HG02981 (cell line): ENCODE measurements around the gene RAB11FIP3.

ENCODE experiments used
- ATAC-seq: cut with Tn5 transposase; IDR thresholded peaks from one replicate; pipeline ENCODE4 v1.9.1; 2021; ENCODE audit warnings: mild to moderate bottlenecking, moderate library complexity; ENCODE audit not compliant: unreplicated experiment

The RAB11FIP3 gene

DNA sequence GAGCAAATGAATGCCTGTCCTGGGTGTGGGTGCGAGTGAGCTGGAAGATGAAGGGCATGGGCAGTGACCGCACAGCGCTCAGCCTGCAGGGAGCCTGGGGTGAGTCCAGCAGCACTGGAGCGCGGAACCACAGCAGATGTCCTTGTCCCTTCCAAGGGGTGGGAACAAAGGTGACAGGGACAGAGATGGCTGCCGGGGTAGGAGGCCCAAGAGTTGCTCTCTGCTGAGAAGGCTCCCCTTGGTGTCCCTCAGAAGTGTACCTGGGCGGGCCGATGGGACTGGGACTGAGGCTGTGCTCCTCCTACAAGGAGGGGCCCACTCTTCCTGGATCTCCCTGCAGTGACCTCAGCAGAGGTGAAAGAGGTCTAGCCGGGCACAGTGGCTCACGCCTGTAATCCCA is 36.1 kb upstream of the RAB11FIP3 start:
- ATAC-seq, result no peak

DNA sequence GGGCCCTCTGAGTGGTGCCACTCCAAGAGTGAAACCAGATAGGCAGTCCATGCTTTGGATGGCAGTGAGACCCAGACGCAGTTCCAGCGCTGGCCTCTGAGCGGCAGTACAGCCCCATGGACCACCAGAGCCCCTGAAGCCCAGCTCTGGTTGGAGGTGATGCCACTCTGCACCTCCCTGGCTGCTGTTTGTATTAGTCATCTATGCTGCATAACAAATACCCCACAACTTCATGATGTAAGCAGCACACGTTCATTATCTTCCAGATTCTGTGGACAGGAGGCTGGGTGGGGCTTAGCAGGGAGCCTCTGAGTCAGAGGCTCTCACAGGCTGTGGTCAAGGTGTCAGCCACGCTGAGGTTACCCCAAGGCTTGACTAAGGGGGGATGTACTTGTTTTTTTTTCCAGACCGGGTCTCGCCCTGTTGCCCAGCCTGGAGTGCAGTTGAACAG is 33.5 kb upstream of the RAB11FIP3 start:
- no peak for ATAC-seq

DNA sequence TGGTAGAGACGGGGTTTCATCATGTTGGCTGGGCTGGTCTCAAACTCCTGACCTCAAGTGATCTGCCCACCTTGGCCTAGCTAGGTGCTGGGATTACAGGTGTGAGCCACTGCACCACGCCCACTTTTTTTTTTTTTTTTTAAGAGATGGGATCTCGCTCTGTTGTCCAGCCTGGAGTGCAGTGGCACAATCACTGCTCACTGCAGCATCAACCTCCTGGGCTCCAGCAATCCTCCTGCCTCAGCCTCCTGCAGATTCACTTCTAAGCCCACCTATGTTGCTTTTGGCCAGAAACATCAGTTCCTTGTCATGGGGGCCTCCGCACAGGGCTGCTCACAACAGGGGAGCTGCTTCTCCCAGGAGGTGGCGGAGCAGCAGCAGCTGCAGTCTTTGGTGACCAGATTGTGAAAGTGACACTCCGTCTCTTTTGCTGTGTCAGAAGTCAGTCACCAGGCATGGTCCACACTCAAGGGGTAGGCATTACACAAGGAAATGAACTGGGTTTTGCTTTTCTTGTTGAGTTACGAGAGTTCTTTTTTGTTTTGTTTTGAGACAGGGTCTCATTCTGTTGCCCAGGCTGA is 32.9 kb upstream of the RAB11FIP3 start:
- ATAC-seq, result no peak

DNA sequence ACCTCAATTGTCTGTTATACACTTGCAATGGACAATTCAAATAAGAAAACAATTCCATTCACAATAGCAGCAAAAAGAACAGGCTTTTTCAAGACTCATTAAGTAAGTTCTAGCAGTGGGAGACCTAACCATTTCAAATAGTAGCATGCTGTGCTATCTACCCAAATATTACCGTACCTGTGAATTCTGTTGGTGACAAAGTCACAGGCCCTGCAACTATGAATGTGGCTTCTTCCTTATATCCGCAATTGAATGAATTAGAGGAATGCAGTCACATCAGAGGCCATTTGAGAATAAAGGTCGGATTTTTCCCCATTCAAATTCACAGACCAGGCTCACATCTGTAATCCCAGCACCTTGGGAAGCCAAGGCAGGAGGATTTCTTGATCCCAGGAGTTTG is 29.2 kb upstream of the RAB11FIP3 start:
- ATAC-seq, result no peak

DNA sequence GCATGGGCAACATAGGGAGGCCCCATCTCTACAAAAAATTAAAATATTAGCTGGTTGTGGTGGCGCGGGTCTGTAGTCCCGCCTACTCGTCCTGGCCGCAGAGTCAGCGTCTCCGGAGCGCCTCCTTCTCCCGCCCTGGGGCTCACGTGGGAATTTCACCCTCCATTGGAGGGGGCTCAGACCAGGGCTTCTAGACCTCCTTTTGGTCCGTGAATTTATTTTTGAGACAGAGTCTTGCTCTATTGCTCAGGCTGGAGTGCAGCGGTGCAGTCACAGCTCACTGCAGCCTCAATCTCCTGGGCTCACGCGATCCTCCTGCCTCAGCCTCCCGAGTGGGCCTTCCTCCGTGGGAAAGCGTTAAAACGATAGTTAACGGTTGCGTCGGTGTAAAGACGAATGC is 28.8 kb upstream of the RAB11FIP3 start:
- no peak for ATAC-seq

DNA sequence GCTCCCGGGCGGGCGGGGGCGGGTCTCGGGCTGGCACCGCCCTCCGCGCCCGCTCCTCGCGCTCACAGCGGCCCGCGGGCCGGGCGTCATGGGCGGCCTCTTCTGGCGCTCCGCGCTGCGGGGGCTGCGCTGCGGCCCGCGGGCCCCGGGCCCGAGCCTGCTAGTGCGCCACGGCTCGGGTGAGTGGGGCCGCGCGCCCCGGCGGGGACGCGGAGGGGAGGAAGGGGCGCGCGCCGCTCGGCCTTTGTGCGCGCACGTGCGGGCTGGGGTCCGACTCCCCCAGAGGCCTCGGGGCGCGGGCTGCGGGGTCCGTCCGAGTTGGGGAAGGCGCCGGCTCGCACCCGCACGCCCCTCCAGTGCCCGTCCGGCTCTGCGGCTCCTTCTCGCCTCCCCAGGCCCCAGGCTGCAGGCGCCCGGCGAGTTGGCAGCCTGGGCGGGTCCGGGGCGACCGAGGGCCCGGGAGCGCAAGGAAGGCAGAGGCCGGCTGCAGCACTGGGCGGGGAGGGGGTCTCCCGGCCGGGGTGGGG is 28.3 kb upstream of the RAB11FIP3 start, which contains the start of gene NME4:
Gene NME4, plus strand, starts transcription at position 65 of the 527 bp plus-strand sequence. Its CDS starts 24 bp downstream, at position 89.
- ATAC-seq, result no peak

DNA sequence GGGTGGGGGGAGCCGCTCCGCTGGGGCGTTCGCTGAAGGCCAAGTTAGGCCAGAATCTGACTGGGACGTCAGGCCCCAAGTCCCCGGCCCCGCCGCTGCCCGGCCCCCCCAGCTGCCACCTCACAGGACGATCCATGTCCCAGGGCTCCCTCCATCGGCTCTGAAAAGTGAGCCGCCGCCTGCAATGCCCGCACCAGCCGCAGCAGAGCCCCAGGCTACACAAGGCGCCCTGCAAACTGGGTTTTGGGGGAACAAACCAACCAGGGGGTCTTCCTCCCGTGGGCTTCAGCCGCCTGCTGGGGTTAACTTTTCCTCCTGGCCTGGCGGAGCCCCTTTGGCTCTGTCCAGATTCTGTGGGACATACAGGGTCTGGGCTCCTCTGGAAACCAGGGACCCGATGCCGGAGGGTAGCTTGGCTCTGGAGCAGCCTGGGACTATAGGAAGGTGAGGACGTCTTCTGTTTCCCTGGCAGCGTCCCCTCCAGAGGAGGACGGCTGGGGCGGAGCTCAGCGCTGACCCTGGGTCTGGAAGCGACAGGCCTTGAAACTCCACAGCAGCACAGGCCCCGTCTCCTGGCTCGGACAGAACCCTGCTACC is 27.6 kb upstream of the RAB11FIP3 start:
- ATAC-seq, result no peak

DNA sequence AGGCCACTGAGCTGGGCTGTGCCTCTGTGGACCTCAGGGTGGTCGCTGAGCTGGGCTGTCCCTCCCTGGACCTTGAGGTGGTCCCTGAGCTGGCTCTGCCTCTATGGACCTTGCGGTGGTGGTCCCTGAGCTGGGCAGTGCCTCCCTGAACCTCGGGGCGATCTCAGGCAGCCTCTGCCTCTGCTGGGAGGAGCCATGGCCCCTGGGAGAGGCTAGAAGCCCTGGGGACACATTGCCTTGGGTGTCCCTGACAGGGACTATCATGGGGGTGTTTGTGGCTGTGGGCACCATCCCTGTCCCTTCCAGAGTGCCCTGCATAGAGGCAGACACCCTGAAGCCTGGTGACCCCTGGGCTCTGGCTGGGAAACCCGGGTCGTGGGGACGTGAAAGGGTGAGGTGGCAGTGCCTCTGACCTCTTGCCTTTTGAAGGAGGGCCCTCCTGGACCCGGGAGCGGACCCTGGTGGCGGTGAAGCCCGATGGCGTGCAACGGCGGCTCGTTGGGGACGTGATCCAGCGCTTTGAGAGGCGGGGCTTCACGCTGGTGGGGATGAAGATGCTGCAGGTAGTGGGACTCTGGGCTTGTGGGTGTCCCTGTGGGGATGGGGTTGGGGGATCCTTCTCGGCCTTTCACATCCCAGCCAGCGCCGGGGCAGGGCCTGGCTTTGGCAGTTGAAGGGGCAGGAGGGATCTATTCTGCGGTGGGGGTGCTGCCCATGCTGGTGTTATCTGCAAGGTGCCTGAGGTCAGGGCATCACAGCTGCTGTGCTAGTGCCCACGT is 26.7 kb upstream of the RAB11FIP3 start:
- no peak for ATAC-seq

DNA sequence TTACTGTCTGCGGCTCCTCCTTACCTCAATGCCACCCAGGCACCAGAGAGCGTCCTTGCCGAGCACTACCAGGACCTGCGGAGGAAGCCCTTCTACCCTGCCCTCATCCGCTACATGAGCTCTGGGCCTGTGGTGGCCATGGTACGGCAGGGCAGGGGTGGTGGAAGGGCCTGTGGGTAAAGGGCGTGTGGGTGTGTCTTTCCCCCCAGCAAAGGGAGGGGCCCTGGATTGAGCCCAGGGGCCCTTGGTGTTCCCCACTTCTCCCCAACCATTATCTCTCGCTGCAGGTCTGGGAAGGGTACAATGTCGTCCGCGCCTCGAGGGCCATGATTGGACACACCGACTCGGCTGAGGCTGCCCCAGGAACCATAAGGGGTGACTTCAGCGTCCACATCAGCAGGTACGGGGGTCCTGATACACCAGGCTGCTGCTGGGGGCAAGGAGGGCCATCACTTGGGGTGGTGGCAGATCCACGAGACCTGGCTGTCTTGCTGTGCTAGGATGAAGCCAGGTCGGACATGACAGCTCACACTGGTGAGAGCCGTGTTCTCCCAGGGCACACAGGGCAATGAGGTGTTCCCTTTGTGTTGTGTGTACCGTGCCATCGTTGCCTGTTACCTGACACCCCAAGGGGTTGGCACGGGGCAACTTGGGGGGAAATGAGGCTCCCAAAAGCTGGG is 26.0 kb upstream of the RAB11FIP3 start:
- no peak for ATAC-seq

DNA sequence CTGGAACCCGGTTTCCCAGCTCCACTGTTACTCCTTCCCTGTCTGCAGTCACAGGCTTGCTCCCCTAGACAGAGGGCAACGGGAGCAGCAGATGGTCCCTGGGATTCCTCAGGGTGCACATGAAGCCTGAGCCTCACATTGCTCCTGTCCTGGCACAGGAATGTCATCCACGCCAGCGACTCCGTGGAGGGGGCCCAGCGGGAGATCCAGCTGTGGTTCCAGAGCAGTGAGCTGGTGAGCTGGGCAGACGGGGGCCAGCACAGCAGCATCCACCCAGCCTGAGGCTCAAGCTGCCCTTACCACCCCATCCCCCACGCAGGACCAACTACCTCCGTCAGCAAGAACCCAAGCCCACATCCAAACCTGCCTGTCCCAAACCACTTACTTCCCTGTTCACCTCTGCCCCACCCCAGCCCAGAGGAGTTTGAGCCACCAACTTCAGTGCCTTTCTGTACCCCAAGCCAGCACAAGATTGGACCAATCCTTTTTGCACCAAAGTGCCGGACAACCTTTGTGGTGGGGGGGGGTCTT is 25.3 kb upstream of the RAB11FIP3 start:
- no peak for ATAC-seq

DNA sequence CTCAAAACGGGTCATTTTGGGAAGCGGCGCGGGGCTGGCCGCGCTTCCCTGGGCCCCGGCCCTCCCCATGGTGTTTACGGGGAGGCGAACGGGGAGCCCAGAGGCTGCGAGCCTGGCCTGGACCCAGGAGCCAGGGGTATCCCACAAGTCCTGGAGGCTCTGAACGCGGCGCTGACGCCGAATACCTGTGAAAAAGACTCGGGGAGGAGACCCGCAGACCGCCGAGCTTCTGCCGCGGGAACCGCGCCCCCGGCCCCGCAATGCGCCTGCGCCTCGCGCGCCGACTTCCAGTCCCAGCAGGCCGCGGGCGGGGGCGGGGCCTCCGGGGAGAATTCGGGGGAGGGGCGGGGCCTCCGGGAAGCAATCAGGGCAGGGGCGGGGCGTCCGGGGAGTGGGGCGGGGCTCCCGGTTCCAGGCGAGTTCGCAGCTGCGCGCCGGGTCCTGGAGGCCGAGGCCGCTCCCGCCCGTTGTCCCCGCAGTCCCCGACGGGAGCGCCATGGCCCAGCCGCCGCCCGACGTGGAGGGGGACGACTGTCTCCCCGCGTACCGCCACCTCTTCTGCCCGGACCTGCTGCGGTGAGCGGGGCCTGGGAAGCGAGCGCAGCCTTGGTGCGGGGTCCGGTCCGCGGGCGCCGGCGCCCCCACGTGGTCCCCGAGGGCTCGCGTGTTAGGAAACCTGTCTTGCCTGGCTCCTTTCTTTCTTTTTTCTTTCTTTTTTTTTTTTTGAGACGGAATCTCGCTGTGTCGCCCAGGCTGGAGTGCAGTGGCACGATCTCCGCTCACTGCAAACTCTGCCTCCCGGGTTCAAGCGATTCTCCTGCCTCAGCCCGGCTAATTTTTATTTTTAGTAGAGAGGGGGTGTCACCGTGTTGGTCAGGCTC is 23.7 kb upstream of the RAB11FIP3 start, which contains the start of gene DECR2:
Gene DECR2, plus strand, starts transcription at position 418 of the 881 bp plus-strand sequence. Its CDS starts 79 bp downstream, at position 497.
- peak; percentile 53 for ATAC-seq

DNA sequence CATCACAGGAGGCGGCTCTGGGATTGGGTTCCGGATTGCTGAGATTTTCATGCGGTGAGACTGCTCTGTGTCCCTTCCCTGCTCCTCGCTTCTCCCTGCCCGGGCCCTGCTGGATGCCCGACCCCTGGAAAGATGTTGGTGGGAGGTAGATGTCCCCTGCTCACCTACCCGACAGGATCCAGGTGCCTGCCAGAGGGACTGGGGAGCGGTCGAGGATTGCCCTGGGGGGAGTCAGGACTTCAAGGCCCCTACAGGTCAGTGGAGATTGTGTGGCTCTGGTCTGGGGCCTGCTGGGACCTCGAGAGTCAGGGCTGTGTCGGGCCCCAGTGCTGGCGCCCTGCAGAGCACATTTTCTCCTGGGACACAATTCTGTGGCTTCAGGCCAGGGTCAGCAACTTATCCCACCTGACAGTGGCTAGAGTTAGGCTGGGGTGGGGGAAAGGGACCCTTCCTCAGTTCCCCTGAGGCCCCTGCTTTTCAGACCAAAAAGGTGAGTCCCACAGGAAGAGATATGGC is 20.4 kb upstream of the RAB11FIP3 start:
- ATAC-seq, result no peak

DNA sequence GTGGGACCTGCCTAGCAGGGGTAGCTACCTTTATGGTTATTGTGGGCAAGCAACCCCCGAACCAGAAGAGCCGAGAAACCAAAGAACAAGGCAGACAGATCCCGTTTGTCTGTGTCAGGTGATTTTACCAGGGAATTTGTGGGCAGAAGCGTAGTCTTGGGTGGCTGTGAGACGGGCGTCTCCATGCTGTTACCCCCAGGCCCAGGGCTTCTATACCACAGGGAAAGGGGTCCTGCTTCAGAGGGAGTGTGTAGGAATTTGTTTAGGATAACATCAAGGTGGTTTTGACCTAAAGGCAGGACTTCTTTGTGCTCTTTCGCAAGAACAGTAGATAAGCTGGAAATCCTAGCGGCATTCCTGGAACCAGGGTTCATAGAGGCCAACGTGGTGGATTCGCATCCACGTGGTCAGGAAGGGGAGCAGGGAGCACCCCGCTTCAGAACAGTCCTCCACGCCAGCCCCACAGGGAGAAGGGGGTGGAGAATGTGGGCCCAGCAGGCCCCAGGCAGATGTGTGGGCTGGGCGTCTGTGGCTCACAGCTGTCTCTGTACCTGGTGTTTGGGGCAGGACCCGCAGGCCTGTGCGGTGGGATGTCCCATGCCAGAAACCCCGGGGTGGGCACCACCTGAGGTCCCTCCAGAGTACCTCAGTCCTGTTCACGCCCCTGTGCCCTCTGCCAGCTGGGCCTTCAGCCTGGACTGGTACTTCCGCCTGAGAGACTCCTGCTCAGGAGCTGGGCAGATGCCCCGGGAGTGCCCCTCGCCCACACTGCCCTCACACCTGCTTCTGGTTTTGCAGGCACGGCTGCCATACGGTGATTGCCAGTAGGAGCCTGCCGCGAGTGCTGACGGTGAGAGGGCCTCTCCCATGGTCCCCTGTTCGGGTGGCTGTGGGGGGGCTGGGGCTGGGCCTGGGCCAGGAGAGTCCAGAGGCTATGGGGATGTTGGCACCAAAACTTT is 19.6 kb upstream of the RAB11FIP3 start:
- ATAC-seq, result no peak

DNA sequence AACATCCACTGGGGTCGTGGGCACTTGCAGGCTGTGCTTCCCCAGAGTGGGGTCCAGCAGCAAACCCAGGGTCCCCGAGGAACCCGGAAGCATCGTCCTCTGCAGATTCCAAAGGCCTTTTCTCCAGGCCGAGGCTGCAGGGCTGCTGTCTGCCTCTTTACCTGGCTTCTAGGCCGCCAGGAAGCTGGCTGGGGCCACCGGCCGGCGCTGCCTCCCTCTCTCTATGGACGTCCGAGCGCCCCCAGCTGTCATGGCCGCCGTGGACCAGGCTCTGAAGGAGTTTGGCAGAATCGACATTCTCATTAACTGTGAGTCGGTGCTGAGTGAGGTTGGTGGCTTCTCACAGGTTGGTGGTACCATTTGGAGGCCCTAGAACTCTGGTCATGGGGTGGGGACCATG is 18.2 kb upstream of the RAB11FIP3 start:
- no peak for ATAC-seq

DNA sequence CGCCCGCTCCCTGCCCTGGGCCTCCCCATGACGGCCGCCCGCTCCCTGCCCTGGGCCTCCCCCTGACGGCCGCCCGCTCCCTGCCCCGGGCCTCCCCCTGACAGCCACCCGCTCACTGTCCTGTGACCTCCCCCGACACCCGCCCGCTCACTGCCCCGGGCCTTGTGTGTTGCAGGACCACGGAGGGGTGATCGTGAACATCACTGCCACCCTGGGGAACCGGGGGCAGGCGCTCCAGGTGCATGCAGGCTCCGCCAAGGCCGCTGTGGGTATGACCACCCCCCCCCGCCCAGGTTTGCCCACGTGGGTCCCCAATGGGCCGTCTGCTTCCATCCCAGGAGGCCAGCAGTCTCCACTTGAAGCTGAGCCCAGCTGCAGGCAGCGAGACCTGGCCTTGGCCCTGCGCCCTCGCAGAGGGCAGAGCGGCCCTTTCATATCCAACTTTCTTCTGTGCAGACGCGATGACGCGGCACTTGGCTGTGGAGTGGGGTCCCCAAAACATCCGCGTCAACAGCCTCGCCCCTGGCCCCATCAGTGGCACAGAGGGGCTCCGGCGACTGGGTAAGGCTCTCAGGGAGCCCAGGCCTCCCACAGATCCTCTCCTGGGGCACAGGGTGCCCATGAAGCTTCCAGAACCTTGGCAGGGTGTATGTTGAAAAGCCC is 14.8 kb upstream of the RAB11FIP3 start:
- no peak for ATAC-seq

DNA sequence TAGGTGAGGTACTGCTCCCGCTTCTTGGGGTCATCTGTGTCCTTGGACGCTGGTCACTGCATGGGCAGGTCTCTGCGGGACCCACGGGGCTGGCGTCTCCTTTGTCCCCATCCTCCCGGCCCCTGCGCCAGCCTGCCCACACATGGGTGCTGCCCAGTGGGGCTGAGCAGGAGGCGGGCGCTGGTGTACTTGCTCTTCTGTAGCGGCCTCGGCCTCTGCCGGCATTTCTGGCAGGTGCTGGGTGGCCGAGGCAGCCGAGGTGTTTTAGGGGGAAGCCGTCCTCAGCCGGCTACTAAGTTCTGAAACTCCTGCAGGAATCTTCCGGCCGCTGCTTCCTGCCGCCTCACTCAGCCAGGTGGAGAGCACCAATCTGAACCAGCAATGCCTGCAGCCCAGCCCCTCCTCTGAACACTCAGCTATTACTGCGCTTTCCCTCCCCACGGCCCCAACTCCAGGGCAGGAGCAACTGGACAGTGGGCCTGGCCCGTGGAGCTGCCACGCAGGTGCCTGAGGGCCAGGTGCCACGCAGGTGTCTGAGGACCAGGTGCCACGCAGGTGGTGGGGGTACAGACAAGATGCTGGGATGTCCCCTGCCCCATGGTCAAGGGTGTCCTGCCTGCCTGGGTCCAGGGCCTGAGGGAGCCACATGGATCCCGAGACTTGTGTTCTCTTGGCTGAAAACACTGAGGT is 13.7 kb upstream of the RAB11FIP3 start:
- no peak for ATAC-seq

DNA sequence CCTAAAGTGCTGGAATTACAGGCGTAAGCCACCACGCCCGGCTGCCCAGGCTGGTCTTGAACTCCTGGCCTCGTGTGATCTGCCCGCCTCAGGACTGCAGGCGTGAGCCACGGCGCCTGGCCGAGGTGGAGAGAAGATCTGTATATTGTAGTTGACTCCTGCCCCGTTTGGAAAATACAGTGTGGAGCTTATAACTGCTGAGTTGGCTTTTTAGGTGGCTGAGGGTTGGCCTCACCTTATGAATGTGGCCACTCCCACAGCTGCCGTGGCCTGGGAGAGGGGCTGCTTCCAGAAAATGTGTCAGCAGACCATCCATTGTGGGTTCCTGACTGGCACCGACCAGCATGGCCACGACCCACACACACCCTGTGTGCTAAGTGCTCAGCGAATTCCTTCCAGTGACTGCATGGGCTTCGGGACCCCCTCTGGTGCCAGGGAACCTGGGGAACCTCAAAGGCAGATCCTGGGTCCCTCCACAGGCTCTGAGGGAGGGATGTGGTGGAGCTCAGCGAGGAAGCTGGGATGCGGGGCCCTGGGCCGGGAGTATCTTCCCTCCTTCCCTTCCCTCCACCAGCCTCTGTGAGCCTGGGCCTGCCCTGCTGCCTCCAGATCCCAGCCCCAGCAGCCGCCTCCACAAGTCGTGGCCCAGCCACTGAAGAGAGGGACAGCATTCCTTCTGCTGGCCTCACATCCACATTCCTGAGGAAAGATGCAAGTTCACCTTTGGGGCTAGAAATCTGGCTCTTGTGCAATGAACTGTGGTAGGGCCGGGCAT is 10.9 kb upstream of the RAB11FIP3 start:
- no peak for ATAC-seq
